ENCODE measurements around the gene GAMT. TPM values are rescaled to one million over a fixed set of nuclear protein-coding genes. Genes with fewer than 3 reads are reported as not detected.
"Not testable (repeated sequence)": the region's sequence is repeated elsewhere in the genome, so short reads cannot be mapped to it uniquely, and the experiment has no call there.

The GAMT gene
- total RNA-seq, 1 donor from 2014 or later: 7.8 TPM

- Histone ChIP-seq H3K27ac (no peak overlapping the region), H3K4me1 (peaks cover 20% of the 10 kb centered on the region), H3K36me3 (peaks cover 88% of the 10 kb centered on the region), H3K4me3 (no peak overlapping the region), H3K9me3 (no peaks in the 10 kb centered on the region), H3K27me3 (ENCODE audit: low read depth) (no peaks in the 10 kb centered on the region)
- ATAC-seq (no peak), DNase-seq (no peak)
- intact Hi-C loops (cut with DNase I): no loop called here
- TF ChIP-seq CTCF (IDR thresholded peaks at IDR 0.05): no peak
These were observed 20.6 kb upstream of the GAMT start for GRCh38 chr19:1421958-1422305.

- H3K27ac ChIP-seq: no peak overlapping the region
These were observed 20.0 kb upstream of the GAMT start for GRCh38 chr19:1421218-1421957.

GRCh38 chr19:1420590-1420989, 19.2 kb upstream of the GAMT start:
- peaks cover 33% of the 10 kb centered on the region for H3K4me1 ChIP-seq
- ATAC-seq (no peak), DNase-seq (no peak)
- no peaks in the 10 kb centered on the region for H3K9me3 ChIP-seq
- no peaks in the 10 kb centered on the region for H3K27me3 ChIP-seq (ENCODE audit: low read depth)
- H3K4me3 ChIP-seq: no peak overlapping the region
- H3K36me3 ChIP-seq: peaks cover 75% of the 10 kb centered on the region
- H3K27ac ChIP-seq: no peak overlapping the region
- intact Hi-C loops (cut with DNase I): no loop called here
- no peak for TF ChIP-seq CTCF (IDR thresholded peaks at IDR 0.05)

More at GRCh38 chr19:1421218-1421957, 20.0 kb upstream of the GAMT start:
- DNase-seq (no peak), ATAC-seq (no peak)
- no peaks in the 10 kb centered on the region for H3K27me3 ChIP-seq (ENCODE audit: low read depth)
- H3K36me3 ChIP-seq: peaks cover 83% of the 10 kb centered on the region
- H3K4me1 ChIP-seq: peaks cover 25% of the 10 kb centered on the region
- intact Hi-C loops (cut with DNase I): no loop called here
- no peak for TF ChIP-seq CTCF (IDR thresholded peaks at IDR 0.05)
- H3K9me3 ChIP-seq: no peaks in the 10 kb centered on the region
- no peak overlapping the region for H3K4me3 ChIP-seq

GRCh38 chr19:1420085-1420484, 18.7 kb upstream of the GAMT start:
- H3K27me3 ChIP-seq (ENCODE audit: low read depth); ATAC-seq; H3K4me3 ChIP-seq; intact Hi-C loops (cut with DNase I); DNase-seq; H3K9me3 ChIP-seq; H3K27ac ChIP-seq: not testable (repeated sequence)
- Histone ChIP-seq H3K36me3 (peaks cover 70% of the 10 kb centered on the region), H3K4me1 (peaks cover 37% of the 10 kb centered on the region)

- H3K4me3 ChIP-seq: no peak overlapping the region
- no peaks in the 10 kb centered on the region for H3K9me3 ChIP-seq
- no peaks in the 10 kb centered on the region for H3K27me3 ChIP-seq (ENCODE audit: low read depth)
- intact Hi-C loops (cut with DNase I): no loop called here
- DNase-seq (no peak), ATAC-seq (no peak)
- H3K4me1 ChIP-seq: peaks cover 46% of the 10 kb centered on the region
- TF ChIP-seq CTCF (IDR thresholded peaks at IDR 0.05): no peak
- peaks cover 62% of the 10 kb centered on the region for H3K36me3 ChIP-seq
- no peak overlapping the region for H3K27ac ChIP-seq
These were observed 17.8 kb upstream of the GAMT start for GRCh38 chr19:1418951-1419738.

GRCh38 chr19:1418496-1418775, 17.1 kb upstream of the GAMT start:
- H3K4me1 ChIP-seq: peaks cover 53% of the 10 kb centered on the region
- DNase-seq (no peak), ATAC-seq (no peak)
- intact Hi-C loops (cut with DNase I): no loop called here
- H3K4me3 ChIP-seq: no peak overlapping the region
- TF ChIP-seq CTCF (IDR thresholded peaks at IDR 0.05): no peak
- peaks cover 59% of the 10 kb centered on the region for H3K36me3 ChIP-seq
- no peak overlapping the region for H3K27ac ChIP-seq
- no peaks in the 10 kb centered on the region for H3K9me3 ChIP-seq
- H3K27me3 ChIP-seq (ENCODE audit: low read depth): no peaks in the 10 kb centered on the region

Measured in lower lobe of right lung (tissue), 2 donors.